SK-N-SH (cell line): ENCODE measurements around the gene TTYH3.
"Not testable (repeated sequence)": the region's sequence is repeated elsewhere in the genome, so short reads cannot be mapped to it uniquely, and the experiment has no call there.

Source experiments
- CHD2 ChIP-seq: fragments of 150-350 bp; IDR thresholded peaks from 2 replicates; pipeline ENCODE4 v1.6.1; 2018; ENCODE audit warnings: low read length; ENCODE audit not compliant: partially characterized antibody
- CTCF ChIP-seq: fragments of 200-600 bp; sonication (generic); IDR thresholded peaks from 2 replicates; pipeline ENCODE4 v1.6.1; 2017; ENCODE audit warnings: antibody characterized with exemption, mild to moderate bottlenecking, moderate library complexity
- EP300 ChIP-seq, 2 experiments: IDR thresholded peaks; 2 replicates each; pipeline versions ENCODE4 v1.4.0 to v1.6.1; 2012; ENCODE audit warnings: borderline replicate concordance in 1 of 2, low read depth in 1 of 2, low read length in 1 of 2
- EZH2phosphoT487 ChIP-seq: fragments of 200-600 bp; sonication (generic); IDR thresholded peaks from 2 replicates; pipeline ENCODE4 v1.6.1; 2017; ENCODE audit warnings: low read depth, mixed run types, mild to moderate bottlenecking, antibody characterized with exemption, moderate library complexity, borderline replicate concordance
- FOSL2 ChIP-seq: IDR thresholded peaks from 2 replicates; pipeline ENCODE4 v1.4.0; 2012; ENCODE audit warnings: low read depth, mild to moderate bottlenecking, moderate library complexity, borderline replicate concordance
- GABPA ChIP-seq: IDR thresholded peaks from 2 replicates; pipeline ENCODE4 v1.4.0; 2012; ENCODE audit warnings: low read depth, mild to moderate bottlenecking
- POLR2AphosphoS5 ChIP-seq: IDR thresholded peaks from 2 replicates; pipeline ENCODE4 v1.6.1; 2012; ENCODE audit warnings: low read depth, low read length
- REST ChIP-seq: IDR thresholded peaks from 2 replicates; pipeline ENCODE4 v1.6.1; 2012; ENCODE audit warnings: mild to moderate bottlenecking, low read depth, low read length, moderate library complexity
- RFX5 ChIP-seq: IDR thresholded peaks from 2 replicates; pipeline ENCODE4 v1.6.1; 2012; ENCODE audit warnings: mild to moderate bottlenecking, improper control_type of control experiment, low read length
- SMC3 ChIP-seq: IDR thresholded peaks from 2 replicates; pipeline ENCODE4 v1.6.1; 2012; ENCODE audit warnings: low read depth, low read length, improper control_type of control experiment
- USF1 ChIP-seq: IDR thresholded peaks from 2 replicates; pipeline ENCODE4 v1.4.0; 2012; ENCODE audit warnings: low read depth, borderline replicate concordance
- USF2 ChIP-seq: fragments of 150-350 bp; IDR thresholded peaks from 2 replicates; pipeline ENCODE4 v1.6.1; 2017; ENCODE audit warnings: antibody characterized with exemption, low read length, low read depth, borderline replicate concordance
- YY1 ChIP-seq: IDR thresholded peaks from 2 replicates; pipeline ENCODE4 v1.4.0; 2012; ENCODE audit warnings: low read depth, mild to moderate bottlenecking
- ZBTB33 ChIP-seq: IDR thresholded peaks from 2 replicates; pipeline ENCODE4 v1.4.0; 2012; ENCODE audit warnings: low read depth, borderline replicate concordance

- TF ChIP-seq ZBTB33; CTCF; YY1; POLR2AphosphoS5; EZH2phosphoT487; CHD2; GABPA; USF1; EP300 (IDR thresholded peaks at IDR 0.05; ENCODE audit: borderline replicate concordance in 1 of 2, low read depth in 1 of 2, low read length in 1 of 2); FOSL2; REST; USF2; SMC3; RFX5: not testable (repeated sequence)
These were observed 60.2 kb downstream of the TTYH3 start for GRCh38 chr7:2691932-2692439.
